ENCODE results near the gene SET. TPM values are rescaled to one million over a fixed set of nuclear protein-coding genes. Genes with fewer than 3 reads are reported as not detected.

SET gene
- 942 and 1,009 TPM in 2 replicates for total RNA-seq (2021)
- percentile 99 among the genes with signal in this experiment for Bru-seq, nascent RNA
- percentile 100 among the genes with signal in this experiment for BruChase-seq, experiment 1, labeled RNA remaining after a 2-hour chase
- BruChase-seq, experiment 2, labeled RNA remaining after a 6-hour chase: percentile 100 among the genes with signal in this experiment
- long read RNA-seq, transcript SET-204 (8 exons, 2,850 nt): minor isoform, 33 of 469 reads
- long read RNA-seq, transcript SET-201 (8 exons, 2,915 nt): major isoform, 373 of 469 reads
- long read RNA-seq, partial matches to known transcripts: 13 of 469 reads
- long read RNA-seq, other reads (novel, unspliced or antisense): 49 of 469 reads

GRCh38 chr9:128688501-128689292 is at the start of gene SET:
TSS of gene SET (plus strand) at chr9:128689222. CDS start at chr9:128689583, 361 bp downstream.
- Histone ChIP-seq H3K27me3 (replicated peaks; ENCODE audit: insufficient read depth, low read depth, low read length, poor library complexity) (no peaks in the 10 kb centered on the region), H3K4me1 (ENCODE audit: insufficient read depth, low read length, poor library complexity, severe bottlenecking) (peaks cover 29% of the 10 kb centered on the region), H3K4me3 (ENCODE audit: low read depth, low read length, poor library complexity, severe bottlenecking) (peak within 1 kb of the TSS; percentile 93), H3K9me3 (ENCODE audit: low read depth, low read length, poor library complexity, severe bottlenecking) (no peaks in the 10 kb centered on the region), H3K27ac (ENCODE audit: low read depth, low read length, poor library complexity, severe bottlenecking) (peak within 1 kb of the TSS; percentile 95), H3K36me3 (ENCODE audit: insufficient read depth, low read length, poor library complexity, severe bottlenecking) (peaks cover 29% of the 10 kb centered on the region)
- DNase-seq (ENCODE audit: low spot score): peak; percentile 98
- intact Hi-C loops (cut with micrococcal nuclease; ENCODE audit: unreplicated experiment): loop anchor here (5.0 kb wide), 1 partner anchor 136 kb away; the partner anchor contains the start of gene SPTAN1
- TF ChIP-seq CTCF (conservative IDR thresholded peaks at IDR 0.05; ENCODE audit: low read depth, low read length): no peak
- TF ChIP-seq EZH2 (IDR thresholded peaks at IDR 0.05; ENCODE audit: borderline replicate concordance, low read depth, low read length, poor library complexity, severe bottlenecking): no peak
- BruUV-seq (replicated peaks): TSS peak; percentile 50
- ChIA-PET CTCF (interaction anchor here (0.7 kb wide), 1 partner anchor 49 kb away, joined by 5 read pairs; no protein-coding TSS in a partner anchor), POLR2A (ENCODE audit: low non-redundant PET) (no interaction called here)

GRCh38 chr9:128640603-128641002 is 48.4 kb upstream of the SET start:
- no peak overlapping the region for H3K4me3 ChIP-seq (ENCODE audit: low read depth, low read length, poor library complexity, severe bottlenecking)
- H3K9me3 ChIP-seq (ENCODE audit: low read depth, low read length, poor library complexity, severe bottlenecking): no peaks in the 10 kb centered on the region
- BruUV-seq (replicated peaks): no TSS peak
- intact Hi-C loops (cut with micrococcal nuclease; ENCODE audit: unreplicated experiment): no loop called here
- H3K27me3 ChIP-seq (replicated peaks; ENCODE audit: insufficient read depth, low read depth, low read length, poor library complexity): no peaks in the 10 kb centered on the region
- peaks cover 40% of the 10 kb centered on the region for H3K36me3 ChIP-seq (ENCODE audit: insufficient read depth, low read length, poor library complexity, severe bottlenecking)
- CTCF ChIA-PET: no interaction called here
- no peak overlapping the region for H3K27ac ChIP-seq (ENCODE audit: low read depth, low read length, poor library complexity, severe bottlenecking)
- TF ChIP-seq EZH2 (IDR thresholded peaks at IDR 0.05; ENCODE audit: borderline replicate concordance, low read depth, low read length, poor library complexity, severe bottlenecking) (no peak), CTCF (conservative IDR thresholded peaks at IDR 0.05; ENCODE audit: low read depth, low read length) (no peak)
- POLR2A ChIA-PET (ENCODE audit: low non-redundant PET): no interaction called here
- H3K4me1 ChIP-seq (ENCODE audit: insufficient read depth, low read length, poor library complexity, severe bottlenecking): peaks cover 1% of the 10 kb centered on the region
- DNase-seq (ENCODE audit: low spot score): no peak

- no peaks in the 10 kb centered on the region for H3K27me3 ChIP-seq (replicated peaks; ENCODE audit: insufficient read depth, low read depth, low read length, poor library complexity)
- H3K36me3 ChIP-seq (ENCODE audit: insufficient read depth, low read length, poor library complexity, severe bottlenecking): peaks cover 19% of the 10 kb centered on the region
- H3K9me3 ChIP-seq (ENCODE audit: low read depth, low read length, poor library complexity, severe bottlenecking): no peaks in the 10 kb centered on the region
- BruUV-seq (replicated peaks): no TSS peak
- ChIA-PET POLR2A (ENCODE audit: low non-redundant PET) (interaction anchor here (0.6 kb wide), 1 partner anchor 37 kb away, joined by 4 read pairs; no protein-coding TSS in a partner anchor), CTCF (no interaction called here)
- H3K27ac ChIP-seq (ENCODE audit: low read depth, low read length, poor library complexity, severe bottlenecking): no peak overlapping the region
- no peak overlapping the region for H3K4me3 ChIP-seq (ENCODE audit: low read depth, low read length, poor library complexity, severe bottlenecking)
- intact Hi-C loops (cut with micrococcal nuclease; ENCODE audit: unreplicated experiment): no loop called here
- no peak for DNase-seq (ENCODE audit: low spot score)
- no peak for TF ChIP-seq EZH2 (IDR thresholded peaks at IDR 0.05; ENCODE audit: borderline replicate concordance, low read depth, low read length, poor library complexity, severe bottlenecking)
- no peak for TF ChIP-seq CTCF (conservative IDR thresholded peaks at IDR 0.05; ENCODE audit: low read depth, low read length)
- peaks cover 5% of the 10 kb centered on the region for H3K4me1 ChIP-seq (ENCODE audit: insufficient read depth, low read length, poor library complexity, severe bottlenecking)
Observed at GRCh38 chr9:128642675-128643245, 46.3 kb upstream of the SET start.

Data from A673 (cell line).